CD14-positive monocyte (primary cell): ENCODE results near the gene ITGAV. TPM values are rescaled to one million over a fixed set of nuclear protein-coding genes. Genes with fewer than 3 reads are reported as not detected.

Source experiments
- DNase-seq, 3 donors: peaks; one replicate each; pipeline ENCODE4 v3.0.0-alpha.2; 2011 to 2022
- H2AFZ ChIP-seq: 2 replicates; pipeline ENCODE4 v1.6.0; 2012; ENCODE audit warnings: mild to moderate bottlenecking, low read depth, low read length, inconsistent platforms; ENCODE audit not compliant: insufficient read depth, poor library complexity, severe bottlenecking
- H3K27ac ChIP-seq, 2 donors: 1 replicate in 1 of 2; 2 replicates in 1 of 2; pipeline ENCODE4 v1.5.1; 2012 to 2013; ENCODE audit warnings: low read length in 2 of 2, control low read depth in 1 of 2, inconsistent platforms in 1 of 2, low read depth in 1 of 2, mild to moderate bottlenecking in 1 of 2
- H3K27me3 ChIP-seq, 2 donors: one replicate each; pipeline versions ENCODE4 v1.6.0 to v1.6.1; 2011 to 2013; ENCODE audit warnings: low read length in 2 of 2; ENCODE audit not compliant: control insufficient read depth in 2 of 2, insufficient read depth in 2 of 2
- H3K36me3 ChIP-seq, 2 donors: replicated peaks in 1 of 2; 1 replicate in 1 of 2; 2 replicates in 1 of 2; pipeline versions ENCODE4 v1.5.1 to v1.6.1; 2012 to 2013; ENCODE audit warnings: low read length in 2 of 2, control low read depth in 1 of 2, inconsistent platforms in 1 of 2, mild to moderate bottlenecking in 1 of 2; ENCODE audit not compliant: insufficient read depth in 2 of 2, control insufficient read depth in 1 of 2
- H3K4me1 ChIP-seq, 2 donors: 1 replicate in 1 of 2; 2 replicates in 1 of 2; pipeline versions ENCODE4 v1.5.1 to v1.6.1; 2012 to 2013; ENCODE audit warnings: low read length in 2 of 2, control low read depth in 1 of 2, inconsistent platforms in 1 of 2, mild to moderate bottlenecking in 1 of 2, moderate library complexity in 1 of 2; ENCODE audit not compliant: insufficient read depth in 2 of 2, control insufficient read depth in 1 of 2
- H3K4me2 ChIP-seq: replicated peaks from 2 replicates; pipeline ENCODE3; 2012; ENCODE audit warnings: low read length, moderate library complexity, mild to moderate bottlenecking; ENCODE audit not compliant: poor library complexity, severe bottlenecking; ENCODE audit errors: extremely low read depth
- H3K4me3 ChIP-seq, 3 experiments: fragments of 200-600 bp in 1 of 3; sonication (generic) in 1 of 3; replicated peaks in 1 of 3; 1 replicate in 2 of 3; 2 replicates in 1 of 3; pipeline ENCODE4 v1.5.1; 2011 to 2013; ENCODE audit warnings: low read length in 3 of 3, mild to moderate bottlenecking in 3 of 3, control low read depth in 2 of 3, low read depth in 2 of 3, inconsistent platforms in 1 of 3, moderate library complexity in 1 of 3
- H3K79me2 ChIP-seq: 2 replicates; pipeline ENCODE4 v1.6.0; 2012; ENCODE audit warnings: mild to moderate bottlenecking, control low read depth, inconsistent platforms, low read length, moderate library complexity; ENCODE audit not compliant: insufficient read depth
- H3K9ac ChIP-seq: 2 replicates; pipeline ENCODE4 v1.6.0; 2017; ENCODE audit warnings: low read length, mild to moderate bottlenecking; ENCODE audit not compliant: insufficient read depth, poor library complexity, severe bottlenecking
- H3K9me3 ChIP-seq, 2 donors: replicated peaks in 1 of 2; 1 replicate in 1 of 2; 2 replicates in 1 of 2; pipeline versions ENCODE4 v1.5.1 to v1.6.1; 2012 to 2013; ENCODE audit warnings: low read length in 2 of 2, control low read depth in 1 of 2; ENCODE audit not compliant: control insufficient read depth in 1 of 2, insufficient read depth in 1 of 2
- H4K20me1 ChIP-seq: 2 replicates; pipeline ENCODE4 v1.6.0; 2012; ENCODE audit warnings: mild to moderate bottlenecking, low read length, control low read depth, moderate library complexity; ENCODE audit not compliant: insufficient read depth
- H3K27ac Mint-ChIP-seq, 7 donors: one replicate each; pipeline ENCODE4 v1.8.0; 2020; ENCODE audit warnings: mild to moderate bottlenecking in 7 of 7, mixed read lengths in 7 of 7, moderate library complexity in 6 of 7, inconsistent platforms in 2 of 7
- H3K27me3 Mint-ChIP-seq, 3 donors: one replicate each; pipeline ENCODE4 v1.8.0; 2021 to 2022; ENCODE audit warnings: low read depth in 3 of 3, mild to moderate bottlenecking in 3 of 3, mixed read lengths in 3 of 3, moderate library complexity in 3 of 3, inconsistent platforms in 1 of 3
- H3K36me3 Mint-ChIP-seq, 2 donors: one replicate each; pipeline ENCODE4 v1.8.0; 2020; ENCODE audit warnings: mixed read lengths in 2 of 2, inconsistent platforms in 1 of 2, mild to moderate bottlenecking in 1 of 2
- H3K4me1 Mint-ChIP-seq: one replicate; pipeline ENCODE4 v1.8.0; 2020; ENCODE audit warnings: mild to moderate bottlenecking, mixed read lengths
- H3K4me3 Mint-ChIP-seq, 2 donors: one replicate each; pipeline ENCODE4 v1.8.0; 2020; ENCODE audit warnings: mild to moderate bottlenecking in 2 of 2, mixed read lengths in 2 of 2, moderate library complexity in 1 of 2
- H3K9me3 Mint-ChIP-seq, 7 donors: one replicate each; pipeline ENCODE4 v1.8.0; 2020 to 2022; ENCODE audit warnings: mixed read lengths in 7 of 7, mild to moderate bottlenecking in 6 of 7, moderate library complexity in 6 of 7, inconsistent platforms in 2 of 7
- WGBS: methylation state at CpG from one replicate; pipeline ENCODE4 v1.1.5; 2013; ENCODE audit warnings: missing lambda C conversion rate; ENCODE audit not compliant: insufficient coverage; 5-methylcytosine and 5-hydroxymethylcytosine counted together
- intact Hi-C, 2 donors: fragments of 100-400 bp; cut with micrococcal nuclease; formaldehyde crosslinking; loops; one replicate each; pipeline versions ENCODE4 v1.15.0 to v1.15.1; 2023
- polyA plus RNA-seq, 3 donors: library from polyadenylated mRNA; depleted of rRNA in 1 of 3; unstranded in 2 of 3; stranded (reverse) in 1 of 3; fragments of 300-500 nt in 2 of 3; fragments of >200 nt in 1 of 3; fragmentation: Illumina TruSeq in 2 of 3; gene quantifications; 1 replicate in 2 of 3; 2 replicates in 1 of 3; pipeline ENCODE4 v1.2.3, GENCODE V29; 2012 to 2021
- TF ChIP-seq, protein P1 (sequence below): fragments of 200-600 bp; IDR thresholded peaks from one replicate; pipeline ENCODE4 v1.8.0; 2022; ENCODE audit warnings: antibody characterized with exemption, mild to moderate bottlenecking

ITGAV gene
- polyA plus RNA-seq, 3 donors, result 4.9 to 8.2 (median 6.0) TPM

DNA sequence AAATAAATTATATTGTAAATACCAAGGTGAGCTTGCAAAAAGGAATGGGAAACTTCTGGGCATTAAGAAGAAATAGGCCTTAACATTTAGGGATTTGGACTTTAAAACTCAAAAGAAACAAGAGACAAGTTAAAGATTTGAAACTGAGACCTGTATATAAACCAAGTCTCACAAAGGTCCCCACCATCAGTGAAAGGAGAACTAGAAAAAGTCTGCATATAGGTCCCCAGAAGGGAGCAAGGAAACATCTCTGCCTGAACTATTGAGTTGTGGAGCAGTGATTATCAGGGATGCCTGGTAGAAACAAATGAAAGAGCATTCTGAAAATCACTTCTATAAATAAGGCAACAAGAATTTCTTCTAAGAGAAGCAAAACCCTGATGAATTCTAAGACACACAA lies 30.5 kb upstream of the ITGAV start:
- no peaks in the 10 kb centered on the region for H3K9me3 ChIP-seq
- no peaks in the 10 kb centered on the region for H3K36me3 ChIP-seq
- Mint-ChIP-seq H3K27me3 (no peaks in the 10 kb centered on the region), H3K27ac (no peak overlapping the region), H3K36me3 (no peaks in the 10 kb centered on the region), H3K4me3 (no peak overlapping the region), H3K4me1 (no peaks in the 10 kb centered on the region), H3K9me3 (peaks cover 0 to 6% (median 3%) of the 10 kb centered on the region in 7 donors)
- TF ChIP-seq, protein P1, sequence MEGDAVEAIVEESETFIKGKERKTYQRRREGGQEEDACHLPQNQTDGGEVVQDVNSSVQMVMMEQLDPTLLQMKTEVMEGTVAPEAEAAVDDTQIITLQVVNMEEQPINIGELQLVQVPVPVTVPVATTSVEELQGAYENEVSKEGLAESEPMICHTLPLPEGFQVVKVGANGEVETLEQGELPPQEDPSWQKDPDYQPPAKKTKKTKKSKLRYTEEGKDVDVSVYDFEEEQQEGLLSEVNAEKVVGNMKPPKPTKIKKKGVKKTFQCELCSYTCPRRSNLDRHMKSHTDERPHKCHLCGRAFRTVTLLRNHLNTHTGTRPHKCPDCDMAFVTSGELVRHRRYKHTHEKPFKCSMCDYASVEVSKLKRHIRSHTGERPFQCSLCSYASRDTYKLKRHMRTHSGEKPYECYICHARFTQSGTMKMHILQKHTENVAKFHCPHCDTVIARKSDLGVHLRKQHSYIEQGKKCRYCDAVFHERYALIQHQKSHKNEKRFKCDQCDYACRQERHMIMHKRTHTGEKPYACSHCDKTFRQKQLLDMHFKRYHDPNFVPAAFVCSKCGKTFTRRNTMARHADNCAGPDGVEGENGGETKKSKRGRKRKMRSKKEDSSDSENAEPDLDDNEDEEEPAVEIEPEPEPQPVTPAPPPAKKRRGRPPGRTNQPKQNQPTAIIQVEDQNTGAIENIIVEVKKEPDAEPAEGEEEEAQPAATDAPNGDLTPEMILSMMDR, result no peak
- H3K9ac ChIP-seq, result no peak overlapping the region
- DNase-seq, result no peak
- no peaks in the 10 kb centered on the region for H3K79me2 ChIP-seq
- no peaks in the 10 kb centered on the region for H3K27me3 ChIP-seq
- no peak overlapping the region for H3K27ac ChIP-seq
- intact Hi-C loops, result loop anchor here in 1 of 2 donors (10.0 kb wide), 1 partner anchor 45 kb away; no protein-coding TSS in a partner anchor
- H2AFZ ChIP-seq, result no peak overlapping the region
- no peak overlapping the region for H3K4me2 ChIP-seq
- H3K4me3 ChIP-seq, result no peak overlapping the region
- no peaks in the 10 kb centered on the region for H3K4me1 ChIP-seq
- H4K20me1 ChIP-seq, result no peaks in the 10 kb centered on the region

DNA sequence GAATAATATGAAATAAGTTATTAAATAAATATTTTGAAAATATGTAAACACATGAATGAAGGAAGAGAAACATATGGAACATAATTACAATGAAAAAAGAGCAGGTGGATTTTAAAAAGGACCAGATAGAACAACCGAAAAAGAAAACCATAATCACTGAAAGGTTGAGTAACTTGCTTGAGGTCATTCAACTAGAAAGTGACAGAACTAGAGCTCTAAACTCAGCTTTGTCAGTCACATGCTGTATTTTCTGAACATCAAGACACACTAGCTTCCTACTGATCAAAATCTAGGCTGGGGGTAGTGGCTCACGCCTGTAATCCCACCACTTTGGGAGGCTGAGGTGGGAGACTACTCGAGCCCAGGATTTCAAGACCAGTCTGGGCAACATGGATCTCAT lies 30.0 kb upstream of the ITGAV start:
- H3K4me1 Mint-ChIP-seq, result no peaks in the 10 kb centered on the region
- Histone ChIP-seq H3K4me2 (no peak overlapping the region), H2AFZ (no peak overlapping the region), H3K4me3 (no peak overlapping the region), H3K36me3 (no peaks in the 10 kb centered on the region), H3K9me3 (no peaks in the 10 kb centered on the region), H3K27ac (no peak overlapping the region), H3K79me2 (no peaks in the 10 kb centered on the region), H3K9ac (no peak overlapping the region), H4K20me1 (no peaks in the 10 kb centered on the region), H3K27me3 (no peaks in the 10 kb centered on the region), H3K4me1 (no peaks in the 10 kb centered on the region)
- no peak overlapping the region for H3K27ac Mint-ChIP-seq
- H3K36me3 Mint-ChIP-seq, result no peaks in the 10 kb centered on the region
- peaks cover 0 to 6% (median 3%) of the 10 kb centered on the region in 7 donors for H3K9me3 Mint-ChIP-seq
- TF ChIP-seq, protein P1, result no peak
- DNase-seq, result no peak
- no peak overlapping the region for H3K4me3 Mint-ChIP-seq
- WGBS, result no CpG with 5 or more reads among the region's 3 CpGs
- H3K27me3 Mint-ChIP-seq, result peaks cover 0 to 3% (median 0%) of the 10 kb centered on the region in 3 donors
- intact Hi-C loops, result loop anchor here in 1 of 2 donors (10.0 kb wide), 1 partner anchor 45 kb away; no protein-coding TSS in a partner anchor
